PFSK-1 (cell line): Measurements from ENCODE around the gene YRDC.

ENCODE experiments used
- SIN3A ChIP-seq: IDR thresholded peaks from 2 replicates; pipeline ENCODE4 v1.6.1; 2012; ENCODE audit warnings: mild to moderate bottlenecking, low read length, moderate library complexity, borderline replicate concordance; ENCODE audit not compliant: insufficient read depth

Gene YRDC

GRCh38 chr1:37753473-37754321 lies 54.3 kb downstream of the YRDC start:
- no peak for TF ChIP-seq SIN3A
